GM19025 (cell line): ENCODE measurements around the gene MEG3.
"Not testable (repeated sequence)": the region's sequence is repeated elsewhere in the genome, so short reads cannot be mapped to it uniquely, and the experiment has no call there.

Experiments
- ATAC-seq: cut with Tn5 transposase; IDR thresholded peaks from one replicate; pipeline ENCODE4 v1.9.1; 2021; ENCODE audit warnings: mild to moderate bottlenecking, low read depth, moderate library complexity; ENCODE audit not compliant: unreplicated experiment

The MEG3 gene

DNA sequence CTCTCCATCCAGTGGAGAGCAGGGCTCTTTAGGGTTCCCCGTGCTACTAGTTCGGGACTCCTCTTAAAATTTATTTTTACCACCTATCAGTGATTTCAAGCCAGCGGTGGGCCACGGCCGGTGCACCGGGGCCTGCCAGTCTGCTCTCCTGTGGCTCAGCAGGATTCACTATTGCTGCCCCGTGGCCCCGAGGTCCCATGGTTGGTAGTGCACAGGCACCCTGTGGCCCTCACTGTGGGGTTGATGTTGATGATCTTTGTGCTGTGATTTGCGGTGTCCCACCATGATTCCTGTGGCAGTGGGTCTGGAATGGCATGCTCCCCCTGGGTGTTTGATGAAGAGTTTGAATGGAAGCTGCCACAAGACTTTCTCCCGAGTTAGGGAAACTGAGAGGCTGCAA, 12.6 kb upstream of the MEG3 start:
- no peak for ATAC-seq

DNA sequence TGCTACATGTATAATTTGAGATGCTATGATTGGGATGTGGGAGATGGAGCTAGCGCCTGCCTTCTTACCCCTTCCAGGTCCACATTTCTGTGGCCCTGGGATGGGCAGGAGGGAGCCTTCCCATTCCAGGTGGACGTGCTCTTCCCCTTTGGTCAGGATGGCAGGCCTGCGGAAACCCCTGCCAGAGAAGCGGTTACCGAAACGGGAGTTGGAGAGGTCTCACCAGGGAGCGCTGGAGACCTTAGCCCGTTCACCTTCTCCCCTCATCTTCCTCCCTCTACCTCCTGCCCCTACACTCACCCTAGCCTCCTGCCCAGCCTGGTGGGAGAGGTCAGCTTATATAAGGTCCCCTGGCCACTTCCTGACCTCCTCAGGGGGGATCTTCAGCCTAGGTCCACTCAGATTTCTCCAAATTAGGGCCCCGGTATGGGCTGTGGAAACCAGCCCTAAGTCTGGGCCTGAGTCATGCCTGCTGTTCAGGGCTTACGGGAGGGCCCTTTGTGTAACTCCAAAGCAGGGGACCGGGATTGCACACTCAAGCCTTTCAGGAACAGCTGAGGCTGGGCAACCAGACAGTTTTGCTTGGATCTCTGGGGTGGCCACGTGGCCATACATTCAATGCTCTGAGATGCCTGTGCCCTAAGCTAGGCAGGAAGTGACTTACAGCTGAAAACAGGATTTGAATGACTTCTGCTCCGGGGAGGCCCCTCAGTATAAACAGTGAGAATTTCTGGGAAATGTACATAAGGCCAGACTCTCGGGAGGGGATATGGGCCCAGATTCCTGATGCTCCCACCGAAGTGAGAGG, 10.2 kb upstream of the MEG3 start:
- no peak for ATAC-seq

DNA sequence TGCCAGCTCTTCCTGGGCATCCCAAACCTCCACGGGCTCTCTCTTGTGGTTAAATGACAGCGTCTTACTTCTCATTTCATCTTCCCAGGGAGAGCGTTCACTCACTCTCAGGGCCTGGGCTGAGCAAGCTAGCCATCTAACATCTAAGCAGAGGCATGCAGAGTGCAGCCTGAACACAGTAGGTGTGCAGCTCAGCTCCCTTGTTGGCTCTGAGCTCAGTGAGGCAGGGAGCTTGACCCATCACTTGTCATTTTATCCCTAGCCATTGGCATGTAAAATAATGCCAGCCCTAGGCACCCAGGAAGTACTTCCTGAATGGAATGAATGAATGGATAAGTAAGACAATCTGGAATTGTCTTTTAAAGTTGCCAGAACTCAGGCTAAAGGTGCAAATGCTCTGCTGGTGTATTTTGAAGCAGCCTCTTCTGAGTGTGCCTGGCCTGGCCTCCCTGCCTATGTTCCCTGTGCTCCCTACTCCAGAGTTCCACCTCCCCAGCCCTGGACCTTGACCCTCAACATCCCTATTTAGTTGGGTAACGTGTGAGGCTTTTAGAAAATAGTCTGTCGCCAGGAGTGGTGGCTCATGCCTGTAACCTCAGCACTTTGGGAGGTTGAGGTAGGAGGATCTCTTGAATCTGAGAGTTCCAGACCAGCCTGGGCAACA, 9.5 kb upstream of the MEG3 start:
- no peak for ATAC-seq

DNA sequence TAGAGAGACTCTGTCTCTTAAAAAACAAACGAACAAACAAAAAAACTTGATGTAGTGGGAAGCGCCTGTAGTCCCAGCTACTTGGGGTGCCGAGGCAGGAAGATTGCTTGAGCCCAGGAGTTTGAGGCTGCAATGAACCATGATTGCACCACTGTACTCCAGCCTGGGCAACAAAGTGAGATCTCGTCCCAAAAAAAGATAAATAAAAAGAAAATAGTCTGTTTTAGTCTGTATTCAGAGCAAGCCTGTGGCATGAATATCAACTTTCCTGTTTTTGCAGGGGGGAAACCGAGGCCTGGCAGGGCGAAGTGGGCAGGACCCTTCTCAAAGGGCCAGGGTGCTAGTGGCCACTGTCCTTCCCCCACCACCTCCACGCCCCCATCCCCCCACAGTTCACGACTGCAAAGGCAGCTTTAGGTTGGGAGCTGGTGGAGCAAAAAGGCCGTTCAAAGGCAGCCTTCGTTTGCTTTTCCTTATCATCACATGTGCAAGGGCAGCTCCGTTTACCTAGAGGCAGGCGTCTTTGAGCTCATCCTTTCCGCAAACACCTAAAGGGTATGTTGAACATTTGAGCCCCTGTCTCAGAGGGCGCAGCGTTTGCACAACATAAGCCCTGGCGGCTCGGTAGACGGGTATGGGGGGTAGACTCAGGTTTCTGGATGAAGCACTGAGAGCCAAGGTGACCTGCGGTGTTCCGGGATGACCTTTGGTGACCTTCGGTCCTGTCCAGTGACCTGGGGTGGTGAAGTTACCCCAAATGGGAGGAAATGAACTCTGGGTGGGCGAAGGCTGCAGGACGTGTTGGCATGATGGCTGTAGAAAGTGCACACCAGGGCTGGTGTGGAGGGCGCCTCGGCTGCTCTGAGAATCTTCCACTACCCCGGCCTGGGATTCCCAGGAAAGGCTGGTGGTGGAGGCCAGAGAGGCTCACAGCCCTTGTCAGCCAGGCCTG, 8.7 kb upstream of the MEG3 start:
- no peak for ATAC-seq

DNA sequence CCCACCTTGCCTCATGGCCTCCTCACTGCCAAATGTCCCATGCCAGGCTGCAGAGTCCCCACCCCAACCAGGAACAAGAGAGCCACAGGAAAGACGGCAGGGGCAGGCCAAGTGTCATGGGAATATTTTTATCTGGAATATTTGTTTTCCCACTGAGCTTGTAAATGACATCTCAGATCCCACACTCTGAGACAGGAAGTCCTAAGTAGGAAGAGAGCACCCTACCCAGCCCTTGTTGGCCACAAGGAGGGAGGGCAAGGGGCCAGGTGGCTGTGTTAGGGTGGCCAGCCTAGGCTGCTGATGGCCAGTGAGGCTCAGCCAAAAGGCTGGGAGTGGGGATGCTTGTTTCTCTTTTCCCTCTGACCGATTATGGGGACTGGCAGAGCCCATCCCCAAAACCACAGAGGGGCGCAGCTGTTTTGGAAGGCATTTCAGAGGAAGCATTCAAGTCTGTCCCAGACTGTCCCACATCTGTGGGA, 7.7 kb upstream of the MEG3 start:
- ATAC-seq = no peak

DNA sequence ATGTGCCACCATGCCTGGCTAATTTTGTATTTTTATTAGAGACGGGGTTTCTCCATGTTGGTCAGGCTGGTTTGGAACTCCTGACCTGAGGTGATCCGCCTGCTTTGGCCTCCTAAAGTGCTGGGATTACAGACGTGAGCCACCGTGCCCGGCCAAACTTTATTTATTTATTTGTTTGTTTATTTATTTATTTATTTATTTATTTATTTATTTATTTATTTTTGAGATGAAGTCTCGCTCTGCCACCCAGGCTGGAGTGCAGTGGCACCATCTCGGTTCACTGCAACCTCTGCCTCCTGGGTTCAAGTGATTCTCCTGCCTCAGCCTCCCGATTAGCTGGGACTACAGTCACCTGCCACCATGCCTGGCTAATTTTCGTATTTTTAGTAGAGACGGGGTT, 7.0 kb upstream of the MEG3 start:
- not testable (repeated sequence) for ATAC-seq

DNA sequence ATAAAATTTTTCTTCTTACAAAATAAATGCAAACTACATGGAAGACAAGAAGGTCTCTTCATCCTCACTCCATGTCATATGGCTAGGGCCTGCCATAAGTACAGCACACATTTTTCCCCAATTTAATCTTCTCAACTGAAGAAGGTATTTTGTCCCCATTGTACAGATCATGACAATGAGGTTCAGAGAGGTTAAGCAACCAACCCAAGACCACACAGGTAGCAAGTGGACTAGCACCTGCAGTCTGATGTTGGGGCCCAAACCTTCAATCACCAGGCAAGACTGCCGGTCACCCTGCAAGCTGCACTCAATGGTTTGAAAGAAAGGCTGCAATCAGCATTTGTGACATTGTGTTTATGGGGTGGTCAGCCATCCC, 6.5 kb upstream of the MEG3 start:
- ATAC-seq = no peak

DNA sequence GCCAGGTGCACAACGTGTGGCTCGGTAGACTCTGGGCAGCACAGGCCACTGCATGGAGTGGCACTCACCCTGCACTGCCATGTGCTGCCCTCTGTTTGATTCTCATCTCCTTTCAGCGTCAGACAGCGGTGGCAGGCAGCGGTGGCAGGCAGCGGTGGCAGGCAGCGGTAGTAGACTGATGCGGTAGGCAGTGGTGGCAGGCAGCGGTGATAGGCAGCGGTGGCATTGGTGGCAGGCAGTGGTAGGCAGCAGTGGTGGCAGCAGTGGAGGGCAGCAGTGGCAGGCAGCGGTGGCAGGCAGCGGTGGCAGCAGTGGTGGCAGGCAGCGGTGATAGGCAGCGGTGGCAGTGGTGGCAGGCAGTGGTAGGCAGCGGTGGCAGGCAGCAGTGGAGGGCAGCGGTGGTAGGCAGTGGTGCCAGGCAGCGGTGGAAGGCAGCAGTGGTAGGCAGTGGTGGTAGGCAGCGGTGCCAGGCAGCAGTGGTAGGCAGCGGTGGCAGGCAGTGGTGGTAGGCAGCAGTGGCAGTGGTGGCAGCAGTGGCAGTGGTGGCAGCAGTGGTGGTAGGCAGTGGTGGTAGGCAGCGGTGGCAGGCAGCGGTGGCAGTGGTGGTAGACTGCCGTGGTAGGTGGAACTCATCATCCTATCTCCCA, 6.0 kb upstream of the MEG3 start:
- ATAC-seq = no peak

DNA sequence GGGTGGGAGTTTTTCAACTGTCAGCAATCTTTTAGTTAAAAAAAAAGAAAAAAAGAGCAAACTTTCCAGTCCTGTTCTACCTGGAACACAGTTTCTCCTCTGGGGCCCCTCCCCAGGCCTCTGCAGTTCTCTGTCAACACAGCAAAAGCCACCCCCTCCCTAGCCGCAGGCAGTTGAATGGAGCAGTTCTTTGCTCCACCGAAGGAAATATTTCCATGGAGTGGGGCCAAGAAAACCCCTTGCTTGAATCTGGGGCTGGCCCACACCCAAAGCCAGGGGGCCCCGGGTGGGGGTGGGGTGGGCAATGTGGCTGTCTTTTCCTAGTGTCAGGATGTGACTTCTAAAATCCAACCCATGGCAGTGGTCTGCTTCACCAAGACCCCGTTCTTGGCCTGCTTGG, 5.0 kb upstream of the MEG3 start:
- no peak for ATAC-seq

DNA sequence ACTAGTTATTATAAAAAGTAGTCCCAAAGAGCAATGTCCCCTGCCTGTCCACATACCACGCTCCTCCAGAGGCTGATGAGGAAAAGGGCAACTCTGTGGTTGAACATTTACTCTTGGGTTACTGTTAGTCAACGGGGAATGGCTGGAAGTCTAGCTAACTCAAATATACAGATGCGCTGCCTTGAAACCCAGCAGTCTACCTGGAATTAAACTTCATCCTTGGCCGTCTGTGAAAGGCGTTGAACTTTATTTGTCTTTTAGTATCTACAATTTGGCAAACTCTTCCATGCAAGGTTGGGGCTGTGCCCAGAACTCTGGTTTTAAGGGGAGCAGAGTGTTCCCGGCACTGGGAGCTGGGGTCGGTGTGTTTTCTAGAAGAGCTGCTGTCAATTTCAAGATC, 3.9 kb upstream of the MEG3 start:
- ATAC-seq = no peak

DNA sequence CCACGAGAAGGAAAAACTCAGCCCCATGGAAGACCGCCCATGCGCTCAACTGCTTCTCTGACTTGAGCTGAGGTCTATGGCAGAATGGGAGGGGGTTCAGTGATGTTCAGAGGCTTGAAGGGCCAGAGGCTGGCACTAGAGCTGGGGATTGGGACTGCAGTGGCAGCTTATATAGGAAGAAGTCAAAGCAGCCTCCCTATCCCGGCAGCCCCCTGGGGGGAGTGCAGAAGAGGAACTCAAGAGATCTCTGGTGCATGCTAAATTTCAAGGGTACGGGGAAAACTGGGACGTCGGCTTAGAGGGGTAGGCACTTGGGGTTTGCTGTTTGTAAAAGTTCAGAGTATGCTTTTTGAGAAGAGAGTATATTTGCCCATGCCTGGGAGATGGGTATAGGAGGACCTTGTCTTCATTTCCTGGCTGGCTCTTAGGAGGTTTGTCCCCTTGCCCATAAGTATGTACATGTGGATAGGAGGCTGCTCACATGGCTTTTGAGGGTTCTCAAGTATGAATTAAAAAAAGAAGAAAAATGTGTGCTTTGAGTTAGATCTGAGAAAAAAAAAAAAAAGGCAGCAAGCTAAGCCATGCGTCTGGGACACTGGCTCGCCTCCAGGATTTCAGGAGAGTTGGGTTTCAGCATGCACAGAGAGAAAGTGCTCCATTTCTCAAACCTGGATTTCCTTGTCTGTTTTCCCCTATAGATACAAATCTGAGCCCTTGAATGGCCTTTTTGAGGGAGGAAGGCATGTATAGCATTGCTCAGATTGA, 3.2 kb upstream of the MEG3 start:
- ATAC-seq = no peak

DNA sequence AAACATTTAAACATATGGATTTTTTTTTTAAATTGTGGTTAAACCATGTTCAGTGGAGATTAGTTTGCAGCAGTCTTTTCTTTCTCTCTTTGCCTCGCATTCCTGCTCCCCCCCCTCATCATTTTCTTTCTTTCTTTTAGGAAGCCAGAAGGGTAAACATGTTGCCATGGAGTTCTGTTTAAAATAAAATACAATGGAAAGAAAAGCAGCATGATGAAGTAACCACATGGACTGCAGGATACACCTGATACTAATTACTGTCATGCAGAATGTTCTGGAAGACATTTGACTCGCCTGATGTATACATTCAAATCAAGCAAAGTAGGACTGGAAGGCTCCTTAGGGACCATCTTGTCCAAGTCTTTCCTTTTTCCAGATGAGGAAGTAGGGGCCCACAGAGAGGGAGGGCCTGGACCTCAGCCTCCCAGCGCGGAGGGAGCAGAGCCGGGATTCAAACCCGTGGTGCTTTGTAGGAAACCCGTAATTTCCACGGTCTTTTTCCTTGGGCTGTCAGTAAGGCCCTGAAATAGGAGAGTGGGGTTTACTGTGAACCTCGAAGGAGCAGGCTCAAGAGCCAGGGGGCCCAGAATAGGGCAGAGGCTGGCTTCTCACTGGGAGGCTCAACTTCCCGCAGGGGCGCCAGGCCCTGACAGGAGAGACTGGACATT, 2.4 kb upstream of the MEG3 start:
- no peak for ATAC-seq

DNA sequence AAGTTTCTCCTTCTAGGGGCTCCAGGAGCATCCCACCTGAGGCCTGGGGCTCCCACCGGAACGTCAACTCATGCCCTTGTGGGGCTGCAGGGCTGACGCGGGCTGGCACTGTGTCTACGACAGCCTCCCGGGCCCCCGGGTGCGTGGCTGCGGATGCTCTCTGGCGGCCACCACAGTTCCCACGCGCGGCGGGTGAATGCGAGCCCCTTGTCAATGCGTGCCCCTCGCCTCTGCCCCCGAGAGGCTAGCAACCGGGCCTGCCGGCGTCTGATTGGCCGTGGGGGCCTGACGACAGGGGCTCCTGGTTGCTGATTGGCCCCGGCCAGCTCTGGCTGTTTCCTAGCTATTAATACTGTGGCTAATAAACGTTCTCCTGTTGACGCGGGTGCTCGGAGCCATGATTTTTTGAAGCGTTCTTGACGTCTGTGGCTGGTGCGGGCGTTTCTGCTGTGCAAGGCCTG, 1.8 kb upstream of the MEG3 start:
- no peak for ATAC-seq

DNA sequence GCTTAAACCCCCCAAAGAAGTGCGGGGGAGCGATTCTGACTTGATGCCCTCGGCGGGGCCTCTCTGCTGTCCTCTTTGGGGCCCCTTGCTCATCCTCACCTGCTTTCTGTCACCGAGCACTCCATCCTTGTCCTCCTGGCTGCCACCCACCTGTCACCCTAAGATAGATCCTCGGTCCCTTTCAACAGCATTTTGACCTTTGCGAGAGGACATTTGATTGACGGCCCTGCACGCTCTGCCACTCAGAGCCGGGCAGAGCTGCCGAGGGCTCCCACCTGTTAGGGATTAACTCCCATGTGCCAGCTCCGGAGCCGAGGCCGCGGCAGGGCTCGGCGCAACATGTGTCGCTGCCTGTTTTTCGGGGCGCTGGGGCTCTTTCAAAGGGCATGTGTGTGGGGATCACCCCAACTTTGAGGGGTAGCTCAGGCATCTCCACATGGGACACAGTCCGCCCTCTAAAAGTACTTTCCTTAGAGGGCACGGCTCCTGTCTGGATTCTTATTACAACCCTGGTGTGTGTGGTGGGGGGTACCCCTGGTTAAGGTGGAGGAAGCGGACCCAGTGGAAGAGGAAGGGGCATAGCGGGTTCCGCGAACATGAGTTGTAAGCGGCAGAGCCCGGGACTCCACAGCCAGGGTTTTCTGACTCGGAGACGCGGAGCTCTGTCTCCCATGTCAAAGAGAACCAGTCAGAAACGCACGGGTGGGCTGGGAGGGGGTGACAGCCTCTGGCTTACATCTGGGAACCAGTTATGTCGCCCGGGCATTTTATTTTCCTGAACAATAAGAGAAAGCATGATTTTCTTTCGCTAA, 811 bp upstream of the MEG3 start:
- ATAC-seq = no peak

DNA sequence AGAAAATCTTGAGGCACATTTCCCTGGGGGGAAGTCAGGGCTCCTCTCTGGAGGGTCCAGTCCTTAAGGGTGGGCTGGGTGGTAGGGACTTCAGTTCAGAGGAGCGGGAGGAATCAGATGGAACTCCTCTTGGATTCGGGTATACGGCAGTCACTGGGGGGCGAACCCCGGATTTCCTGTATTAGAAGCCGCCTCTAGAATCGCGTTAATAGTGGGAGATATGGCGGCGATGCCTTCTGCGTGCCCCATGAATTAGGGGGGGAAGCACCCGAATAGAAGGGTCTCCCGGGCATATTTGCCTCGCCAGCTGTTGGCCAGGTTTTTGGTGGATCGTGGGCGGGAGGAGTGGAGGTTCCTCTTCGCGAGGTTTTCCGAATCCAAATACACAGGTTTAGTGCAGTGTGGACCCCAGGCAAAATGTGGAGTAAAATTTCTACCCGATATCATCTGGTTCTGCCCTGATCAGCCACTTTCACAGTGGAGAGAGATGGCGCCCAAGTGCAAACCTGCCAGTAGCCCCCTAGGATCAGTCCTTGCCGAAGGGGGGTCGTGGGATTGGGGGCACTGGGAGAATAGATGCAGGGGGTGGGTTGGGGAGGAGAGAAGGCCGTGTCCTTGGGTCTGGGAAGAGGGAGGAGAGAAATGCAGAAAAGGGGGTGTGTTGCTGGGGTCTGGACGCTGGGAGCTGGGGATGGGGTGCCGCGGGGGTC, 628 bp downstream of the MEG3 start:
- ATAC-seq = no peak

DNA sequence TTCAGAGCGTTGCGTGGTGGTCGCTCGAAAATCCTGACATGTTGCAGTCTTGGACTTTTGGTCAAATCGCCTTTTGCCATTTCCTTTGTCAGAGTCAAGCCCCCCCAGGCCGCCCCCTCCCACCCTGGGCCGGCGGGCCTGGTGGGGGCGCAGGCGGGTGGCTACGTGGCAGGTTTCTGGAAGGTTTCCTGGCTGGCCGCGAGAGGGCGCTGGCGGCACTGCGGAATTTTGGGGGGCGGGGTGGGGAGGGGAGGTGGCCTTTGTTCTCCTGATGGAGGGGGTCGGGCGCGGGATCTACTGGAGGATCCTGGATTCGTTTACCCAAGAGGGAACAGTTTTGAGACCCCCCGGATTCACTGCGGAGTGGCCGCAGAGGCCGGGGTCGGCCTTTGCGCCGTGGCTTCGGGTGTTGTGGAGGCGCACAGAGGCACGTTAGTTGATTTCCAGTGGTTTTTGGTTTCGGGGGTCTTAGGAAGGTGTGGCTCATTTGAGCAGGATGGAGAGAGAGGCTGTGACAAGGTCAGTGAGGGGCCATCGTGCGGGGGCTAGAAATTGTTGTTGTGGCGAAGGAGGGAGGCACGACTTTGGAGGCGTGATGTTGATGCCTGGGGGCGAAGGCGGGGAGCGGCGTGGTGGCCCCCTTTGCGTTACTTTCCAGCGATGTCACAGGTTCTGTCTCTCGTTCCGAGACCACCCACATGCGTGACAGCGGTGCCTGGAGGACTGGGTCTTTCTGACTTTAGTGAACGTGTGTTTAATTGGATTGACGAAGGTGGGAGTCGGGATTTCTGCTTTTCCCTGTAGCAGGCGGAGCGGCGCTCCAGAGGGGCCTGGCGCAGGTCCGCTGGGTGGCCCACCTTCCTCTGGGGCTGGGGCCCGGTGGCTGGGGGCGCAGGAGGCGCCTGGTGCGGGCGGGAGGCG, 1.4 kb downstream of the MEG3 start:
- ATAC-seq = no peak
